IMR-90 (cell line): ENCODE data around the gene PARP14. TPM values are rescaled to one million over a fixed set of nuclear protein-coding genes. Genes with fewer than 3 reads are reported as not detected.

ENCODE experiments used
- ATAC-seq: fragments of 200-7000 bp; cut with Tn5 transposase; 2 replicates; pipeline ENCODE4 v1.9.1; 2020; ENCODE audit warnings: low read depth, mild to moderate bottlenecking, moderate library complexity
- BruUV-seq: library from RNA; stranded (reverse); fragments of 400-500 nt; replicated peaks from 2 replicates; lab custom pipeline; 2021; lab: Mats Ljungman, UMichigan
- CTCF ChIA-PET: fragments of 300-600 bp; formaldehyde crosslinking; extraction: SDS; loops from one replicate; lab custom pipeline; 2021; ENCODE audit warnings: antibody characterized with exemption; lab: Yijun Ruan, JAX
- POLR2A ChIA-PET: fragments of 300-600 bp; sonication (Branson Sonifier 250); formaldehyde crosslinking; loops from one replicate; lab custom pipeline; 2022; ENCODE audit warnings: antibody characterized with exemption; ENCODE audit not compliant: unreplicated experiment; lab: Charles Lee
- DNase-seq: peaks from one replicate; pipeline ENCODE4 v3.0.0; 2013
- H2AFZ ChIP-seq: replicated peaks from 2 replicates; pipeline ENCODE3; 2013; ENCODE audit warnings: low read length, mild to moderate bottlenecking; ENCODE audit not compliant: poor library complexity
- H2AK5ac ChIP-seq: 2 replicates; pipeline ENCODE4 v1.6.1; 2013; ENCODE audit warnings: low read depth, low read length, inconsistent platforms
- H2AK9ac ChIP-seq: replicated peaks from 2 replicates; pipeline ENCODE3; 2013; ENCODE audit warnings: mild to moderate bottlenecking, low read depth, low read length, moderate library complexity; ENCODE audit not compliant: poor library complexity
- H2BK120ac ChIP-seq: 2 replicates; pipeline ENCODE4 v1.6.1; 2013; ENCODE audit warnings: low read depth, low read length, inconsistent platforms
- H2BK15ac ChIP-seq: 3 replicates; pipeline ENCODE4 v1.6.1; 2013; ENCODE audit warnings: low read depth, low read length, inconsistent platforms
- H2BK20ac ChIP-seq: 2 replicates; pipeline ENCODE4 v1.6.1; 2013; ENCODE audit warnings: low read depth, mild to moderate bottlenecking, inconsistent platforms, low read length, moderate library complexity
- H2BK5ac ChIP-seq: 2 replicates; pipeline ENCODE4 v1.6.1; 2013; ENCODE audit warnings: mild to moderate bottlenecking, low read depth, low read length, inconsistent platforms; ENCODE audit not compliant: poor library complexity, severe bottlenecking
- H3K14ac ChIP-seq: replicated peaks from 2 replicates; pipeline ENCODE4 v1.6.1; 2013; ENCODE audit warnings: low read depth, low read length, inconsistent platforms
- H3K18ac ChIP-seq: 2 replicates; pipeline ENCODE4 v1.6.1; 2013; ENCODE audit warnings: low read depth, low read length, control low read depth
- H3K23ac ChIP-seq: 2 replicates; pipeline ENCODE4 v1.6.1; 2013; ENCODE audit warnings: low read depth, low read length, inconsistent platforms
- H3K27ac ChIP-seq: 2 replicates; pipeline ENCODE4 v1.5.1; 2013; ENCODE audit warnings: mild to moderate bottlenecking, control low read depth, low read length; ENCODE audit not compliant: insufficient read depth
- H3K27me3 ChIP-seq: 2 replicates; pipeline ENCODE4 v1.6.1; 2013; ENCODE audit warnings: low read length; ENCODE audit not compliant: control insufficient read depth, insufficient read depth
- H3K36me3 ChIP-seq: 2 replicates; pipeline ENCODE4 v1.6.1; 2013; ENCODE audit warnings: low read length, mixed read lengths; ENCODE audit not compliant: control insufficient read depth, insufficient read depth
- H3K4ac ChIP-seq: 2 replicates; pipeline ENCODE4 v1.6.1; 2013; ENCODE audit warnings: low read depth, low read length, inconsistent platforms
- H3K4me1 ChIP-seq: 2 replicates; pipeline ENCODE4 v1.6.1; 2013; ENCODE audit warnings: low read length, mixed read lengths; ENCODE audit not compliant: control insufficient read depth, insufficient read depth
- H3K4me2 ChIP-seq: 2 replicates; pipeline ENCODE4 v1.6.1; 2013; ENCODE audit warnings: low read depth, mild to moderate bottlenecking, control low read depth, low read length, moderate library complexity
- H3K4me3 ChIP-seq: 2 replicates; pipeline ENCODE4 v1.5.1; 2013; ENCODE audit warnings: low read depth, mild to moderate bottlenecking, control low read depth, low read length, moderate library complexity; ENCODE audit not compliant: insufficient read depth
- H3K56ac ChIP-seq: 2 replicates; pipeline ENCODE4 v1.6.1; 2013; ENCODE audit warnings: low read length, inconsistent platforms; ENCODE audit not compliant: insufficient read depth; ENCODE audit errors: extremely low read depth
- H3K79me1 ChIP-seq, 2 experiments: 2 replicates each; pipeline ENCODE4 v1.6.1; 2013; ENCODE audit warnings: low read length in 2 of 2, inconsistent platforms in 1 of 2, low read depth in 1 of 2
- H3K9ac ChIP-seq: 2 replicates; pipeline ENCODE4 v1.6.1; 2013; ENCODE audit warnings: low read depth, low read length, control low read depth
- H3K9me1 ChIP-seq: 2 replicates; pipeline ENCODE4 v1.6.1; 2013; ENCODE audit warnings: low read length, inconsistent platforms; ENCODE audit not compliant: insufficient read depth
- H3K9me3 ChIP-seq: 2 replicates; pipeline ENCODE4 v1.6.1; 2013; ENCODE audit warnings: low read length; ENCODE audit not compliant: control insufficient read depth, insufficient read depth
- H4K20me1 ChIP-seq: 2 replicates; pipeline ENCODE4 v1.6.1; 2013; ENCODE audit warnings: low read length, inconsistent platforms; ENCODE audit not compliant: insufficient read depth
- H4K5ac ChIP-seq: 2 replicates; pipeline ENCODE4 v1.6.1; 2013; ENCODE audit warnings: mild to moderate bottlenecking, low read depth, low read length, control low read depth
- H4K8ac ChIP-seq, 2 experiments: 2 replicates each; pipeline ENCODE4 v1.6.1; 2013; ENCODE audit warnings: low read depth in 2 of 2, low read length in 2 of 2, control low read depth in 1 of 2, inconsistent platforms in 1 of 2
- H4K91ac ChIP-seq: 2 replicates; pipeline ENCODE4 v1.6.1; 2013; ENCODE audit warnings: low read depth, low read length, inconsistent platforms; ENCODE audit not compliant: insufficient read depth
- BHLHE40 ChIP-seq: fragments of 150-350 bp; IDR thresholded peaks from 2 replicates; pipeline ENCODE4 v1.6.1; 2016; ENCODE audit warnings: mild to moderate bottlenecking, low read depth, low read length
- CHD1 ChIP-seq: IDR thresholded peaks from 2 replicates; pipeline ENCODE4 v1.6.1; 2012; ENCODE audit warnings: low read depth, low read length, improper control_type of control experiment
- FOS ChIP-seq: fragments of 150-350 bp; IDR thresholded peaks from 2 replicates; pipeline ENCODE4 v1.6.1; 2016; ENCODE audit warnings: low read depth, low read length
- RAD21 ChIP-seq: IDR thresholded peaks from 2 replicates; pipeline ENCODE4 v1.6.1; 2012; ENCODE audit warnings: low read length, improper control_type of control experiment
- WGBS, 2 experiments: methylation state at CpG; one replicate each; pipeline versions ENCODE4 v1.1.5 to v1.1.7; 2013; ENCODE audit warnings: missing lambda C conversion rate in 2 of 2; ENCODE audit not compliant: insufficient read length in 1 of 2; ENCODE audit errors: extremely low coverage in 2 of 2; 5-methylcytosine and 5-hydroxymethylcytosine counted together
- dilution Hi-C: fragments of 300-500 bp; cut with HindIII; formaldehyde crosslinking; loops from one replicate; pipeline ENCODE4 v1.14.3; 2018; ENCODE audit warnings: low sequenced_read_pairs; ENCODE audit not compliant: unreplicated experiment
- in situ Hi-C: fragments of 300-500 bp; cut with MboI; formaldehyde crosslinking; loops from 3 replicates; pipeline ENCODE4 v1.14.3; 2019; ENCODE audit warnings: low sequenced_read_pairs, inconsistent platforms, mixed read lengths
- intact Hi-C: fragments of 100-400 bp; cut with micrococcal nuclease; formaldehyde crosslinking; loops from 2 replicates; pipeline ENCODE4 v1.10.0; 2022
- polyA plus RNA-seq, 3 experiments: library from polyadenylated mRNA; depleted of rRNA; stranded (reverse); fragments of >200 nt; gene quantifications; 2 replicates each; pipeline ENCODE4 v1.2.3, GENCODE V29; 2012; ENCODE audit warnings: low replicate concordance in 1 of 3
- total RNA-seq: library from RNA; depleted of rRNA; stranded (reverse); fragments of >200 nt; gene quantifications from 2 replicates; pipeline ENCODE4 v1.2.3, GENCODE V29; 2012
- TF ChIP-seq, protein P1 (sequence below): fragments of 150-350 bp; IDR thresholded peaks from 2 replicates; pipeline ENCODE4 v1.6.1; 2017; ENCODE audit warnings: mild to moderate bottlenecking, antibody characterized with exemption, low read length, low read depth

PARP14 gene
- total and polyA plus RNA-seq, 2 of the 4 experiments (the other 2 are of a cell fraction): 9.3 to 23.1 TPM

- BruUV-seq: no TSS peak
- no peak overlapping the region for H2BK5ac ChIP-seq
- H3K4ac ChIP-seq: no peak overlapping the region
- TF ChIP-seq FOS (no peak), CHD1 (no peak), RAD21 (no peak), BHLHE40 (no peak)
- TF ChIP-seq, protein P1, sequence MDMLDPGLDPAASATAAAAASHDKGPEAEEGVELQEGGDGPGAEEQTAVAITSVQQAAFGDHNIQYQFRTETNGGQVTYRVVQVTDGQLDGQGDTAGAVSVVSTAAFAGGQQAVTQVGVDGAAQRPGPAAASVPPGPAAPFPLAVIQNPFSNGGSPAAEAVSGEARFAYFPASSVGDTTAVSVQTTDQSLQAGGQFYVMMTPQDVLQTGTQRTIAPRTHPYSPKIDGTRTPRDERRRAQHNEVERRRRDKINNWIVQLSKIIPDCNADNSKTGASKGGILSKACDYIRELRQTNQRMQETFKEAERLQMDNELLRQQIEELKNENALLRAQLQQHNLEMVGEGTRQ: no peak
- no peaks in the 10 kb centered on the region for H3K9me3 ChIP-seq
- H4K8ac ChIP-seq: no peak overlapping the region
- no peaks in the 10 kb centered on the region for H3K36me3 ChIP-seq
- no peak overlapping the region for H2AK5ac ChIP-seq
- no peak overlapping the region for H2AK9ac ChIP-seq
- H3K27ac ChIP-seq: no peak overlapping the region
- no peaks in the 10 kb centered on the region for H3K79me1 ChIP-seq
- no peak overlapping the region for H2BK20ac ChIP-seq
- POLR2A ChIA-PET: no interaction called here
- H3K4me1 ChIP-seq: no peaks in the 10 kb centered on the region; the same call in 1 of the 2 replicates
- H2AFZ ChIP-seq: no peak overlapping the region
- H4K91ac ChIP-seq: no peak overlapping the region
- H3K56ac ChIP-seq: no peak overlapping the region
- DNase-seq (no peak), ATAC-seq (no peak)
- no peaks in the 10 kb centered on the region for H4K20me1 ChIP-seq
- H2BK120ac ChIP-seq: no peak overlapping the region
- WGBS, 2 experiments: 100% methylated on average over 1 of the region's 3 CpGs; no CpG with 5 or more reads in 1 of the 2 experiments
- CTCF ChIA-PET: interaction anchor here (0.6 kb wide), 1 partner anchor 667 kb away, joined by 3 read pairs; no protein-coding TSS in a partner anchor
- no peak overlapping the region for H3K9ac ChIP-seq
- no peak overlapping the region for H3K18ac ChIP-seq
- H3K4me3 ChIP-seq: no peak overlapping the region
- peaks cover 4% of the 10 kb centered on the region; the same call in 1 of the 2 replicates for H3K9me1 ChIP-seq
- no peak overlapping the region for H4K5ac ChIP-seq
- in situ Hi-C loops (no loop called here), dilution Hi-C loops (no loop called here), intact Hi-C loops (no loop called here)
- no peak overlapping the region for H3K4me2 ChIP-seq
- no peak overlapping the region for H2BK15ac ChIP-seq
- H3K27me3 ChIP-seq: no peaks in the 10 kb centered on the region
- 0 out of 2 replicates have a peak overlapping the region, but pooled peaks have one; percentile 32 for H3K14ac ChIP-seq
- no peak overlapping the region for H3K23ac ChIP-seq
These were observed 85.8 kb downstream of the PARP14 start for GRCh38 chr3:122766430-122766829.
